Activated B cell treated with CpG ODN at 0.5 μM for 24 hours (primary cell): ENCODE results near the gene TNPO2. TPM values are rescaled to one million over a fixed set of nuclear protein-coding genes. Genes with fewer than 3 reads are reported as not detected.
"Not testable (repeated sequence)": the region's sequence is repeated elsewhere in the genome, so short reads cannot be mapped to it uniquely, and the experiment has no call there.

ENCODE experiments used
- ATAC-seq: fragments of 200-7000 bp; cut with Tn5 transposase; one replicate; pipeline ENCODE4 v1.10.0; 2021; ENCODE audit warnings: low read depth, mild to moderate bottlenecking, moderate library complexity
- CTCF ChIA-PET: fragments of 350-600 bp; sonication (Branson Sonifier 250); formaldehyde crosslinking; loops from one replicate; lab custom pipeline; 2021; ENCODE audit warnings: antibody characterized with exemption; lab: Charles Lee
- POLR2A ChIA-PET: fragments of 350-600 bp; sonication (Branson Sonifier 250); formaldehyde crosslinking; loops from one replicate; lab custom pipeline; 2021; ENCODE audit warnings: antibody characterized with exemption; lab: Charles Lee
- DNase-seq: peaks from one replicate; pipeline ENCODE4 v3.0.0; 2022
- H3K27ac Mint-ChIP-seq: one replicate; pipeline ENCODE4 v1.8.0; 2020; ENCODE audit warnings: mixed read lengths
- H3K27me3 Mint-ChIP-seq: one replicate; pipeline ENCODE4 v1.8.0; 2021; ENCODE audit warnings: mixed read lengths
- H3K36me3 Mint-ChIP-seq: one replicate; pipeline ENCODE4 v1.8.0; 2021; ENCODE audit warnings: low read depth, mixed read lengths
- H3K4me1 Mint-ChIP-seq: one replicate; pipeline ENCODE4 v1.8.0; 2021; ENCODE audit warnings: mixed read lengths
- H3K4me3 Mint-ChIP-seq: one replicate; pipeline ENCODE4 v1.8.0; 2020; ENCODE audit warnings: mild to moderate bottlenecking, mixed read lengths
- H3K9me3 Mint-ChIP-seq: one replicate; pipeline ENCODE4 v1.8.0; 2020; ENCODE audit warnings: mixed read lengths
- CTCF ChIP-seq: fragments of 200-600 bp; IDR thresholded peaks from one replicate; pipeline ENCODE4 v1.8.0; 2022; ENCODE audit warnings: antibody characterized with exemption, mild to moderate bottlenecking
- intact Hi-C: fragments of 100-400 bp; cut with micrococcal nuclease; formaldehyde crosslinking; loops from one replicate; pipeline ENCODE4 v1.15.1; 2024
- total RNA-seq: library from RNA; stranded (reverse); gene quantifications from 2 replicates; pipeline ENCODE4 v1.2.3, GENCODE V29; 2022

The TNPO2 gene
- total RNA-seq, 1 donor from 2014 or later, result 91.5 TPM

DNA sequence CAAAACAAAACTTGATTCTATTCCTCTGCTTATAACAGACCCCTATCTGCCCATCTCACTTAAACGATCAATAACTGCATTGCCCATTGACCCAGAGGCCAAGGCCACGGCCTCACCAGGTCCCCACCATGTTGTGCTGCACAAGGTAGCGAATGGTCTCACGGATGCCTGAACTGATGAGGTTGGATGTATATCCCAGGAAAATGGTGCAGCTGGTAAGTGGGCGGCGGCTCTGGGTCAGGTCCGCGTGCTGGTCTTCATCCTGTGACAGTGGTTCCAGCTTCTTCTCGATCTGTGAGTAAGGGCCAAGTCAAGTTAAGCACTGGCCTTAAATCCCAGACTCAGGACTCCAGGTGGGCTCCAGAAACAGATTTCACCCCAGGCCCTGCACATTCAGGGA lies 43.7 kb downstream of the TNPO2 start:
- DNase-seq (no peak), ATAC-seq (no peak)
- Mint-ChIP-seq H3K4me1 (peaks cover 25% of the 10 kb centered on the region), H3K4me3 (peak overlapping the region; percentile 35), H3K36me3 (peaks cover 54% of the 10 kb centered on the region), H3K27me3 (no peaks in the 10 kb centered on the region), H3K27ac (no peak overlapping the region), H3K9me3 (no peaks in the 10 kb centered on the region)
- intact Hi-C loops, result loop anchor here (5.0 kb wide), 1 partner anchor 42 kb away; the partner anchor contains the start of gene TNPO2
- no peak for TF ChIP-seq CTCF
- CTCF ChIA-PET, result interaction anchor here (1.1 kb wide), 1 partner anchor 116 kb away, joined by 3 read pairs; no protein-coding TSS in a partner anchor
- POLR2A ChIA-PET, result interaction anchor here (2.2 to 2.8 kb wide), 3 partner anchors 9 to 17 kb away, joined by 25 to 69 read pairs (median 51); partner anchors contain the start of genes FBXW9, MAN2B1 and WDR83

DNA sequence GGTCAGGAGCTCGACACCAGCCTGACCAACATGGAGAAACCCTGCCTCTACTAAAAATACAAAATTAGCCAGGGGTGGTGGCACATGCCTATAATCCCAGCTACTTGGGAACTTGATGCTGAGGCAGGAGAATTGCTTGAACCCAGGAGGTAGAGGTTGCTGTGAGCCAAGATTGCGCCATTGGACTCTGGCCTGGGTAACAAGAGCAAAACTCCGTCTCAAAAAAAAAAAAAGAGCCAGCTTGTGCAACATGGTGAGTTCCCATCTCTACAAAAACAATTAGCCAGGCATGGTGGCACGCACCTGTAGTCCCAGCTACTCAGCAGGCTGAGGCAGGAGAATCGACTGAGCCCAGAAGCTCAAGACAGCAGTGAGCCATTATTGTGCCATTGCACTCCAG lies 45.7 kb downstream of the TNPO2 start:
- Mint-ChIP-seq H3K4me1 (peaks cover 28% of the 10 kb centered on the region), H3K36me3 (peaks cover 72% of the 10 kb centered on the region)
- not testable (repeated sequence) for DNase-seq, H3K9me3 Mint-ChIP-seq, H3K27me3 Mint-ChIP-seq, H3K4me3 Mint-ChIP-seq, ATAC-seq, H3K27ac Mint-ChIP-seq
- intact Hi-C loops, result loop anchor here (5.0 kb wide), 1 partner anchor 476 kb away; no protein-coding TSS in a partner anchor
- ChIA-PET CTCF (interaction anchor here (0.9 to 9.7 kb wide), 2 partner anchors 8 to 116 kb away, joined by 3 to 67 read pairs; no protein-coding TSS in a partner anchor), POLR2A (interaction anchor here (0.7 to 1.3 kb wide), 5 partner anchors 16 to 287 kb away, joined by 3 to 8 read pairs (median 5); partner anchors contain the start of genes FBXW9 and GET3)

DNA sequence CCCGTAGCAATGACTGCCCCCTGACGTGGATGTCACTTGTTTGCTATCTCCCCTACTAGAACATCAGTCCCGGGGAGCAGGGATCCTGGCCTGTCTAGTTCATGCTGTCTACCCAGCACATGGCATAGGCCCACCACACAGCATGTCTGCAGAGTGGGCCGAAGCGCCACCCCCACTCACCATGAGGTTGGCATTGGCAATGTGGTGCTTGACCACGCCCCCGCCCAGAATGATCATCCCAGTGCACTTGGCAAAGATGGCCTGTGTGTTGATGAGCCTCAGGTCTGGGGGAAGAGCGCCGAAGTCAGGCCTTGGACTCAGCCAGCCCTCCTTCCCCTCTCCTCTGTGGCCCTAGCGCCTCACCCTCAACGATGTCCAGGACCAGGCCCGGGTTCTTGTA lies 46.8 kb downstream of the TNPO2 start:
- peaks cover 81% of the 10 kb centered on the region for H3K36me3 Mint-ChIP-seq
- no peak for TF ChIP-seq CTCF
- H3K4me1 Mint-ChIP-seq, result peaks cover 30% of the 10 kb centered on the region
- no peaks in the 10 kb centered on the region for H3K27me3 Mint-ChIP-seq
- H3K27ac Mint-ChIP-seq, result no peak overlapping the region
- intact Hi-C loops, result loop anchor here (1.0 to 5.0 kb wide), 4 partner anchors 19 to 475 kb away; partner anchors contain the start of gene FBXW9
- DNase-seq, result no peak
- ChIA-PET CTCF (interaction anchor here (0.5 to 9.7 kb wide), 11 partner anchors 9 to 746 kb away, joined by 3 to 67 read pairs (median 3); partner anchors contain the start of genes ZNF490 and ZNF791), POLR2A (interaction anchor here (0.6 to 1.4 kb wide), 4 partner anchors 10 to 384 kb away, joined by 3 to 7 read pairs (median 4); partner anchors contain the start of genes MAN2B1, TRIR and WDR83)
- no peaks in the 10 kb centered on the region for H3K9me3 Mint-ChIP-seq
- no peak for ATAC-seq
- no peak overlapping the region for H3K4me3 Mint-ChIP-seq

DNA sequence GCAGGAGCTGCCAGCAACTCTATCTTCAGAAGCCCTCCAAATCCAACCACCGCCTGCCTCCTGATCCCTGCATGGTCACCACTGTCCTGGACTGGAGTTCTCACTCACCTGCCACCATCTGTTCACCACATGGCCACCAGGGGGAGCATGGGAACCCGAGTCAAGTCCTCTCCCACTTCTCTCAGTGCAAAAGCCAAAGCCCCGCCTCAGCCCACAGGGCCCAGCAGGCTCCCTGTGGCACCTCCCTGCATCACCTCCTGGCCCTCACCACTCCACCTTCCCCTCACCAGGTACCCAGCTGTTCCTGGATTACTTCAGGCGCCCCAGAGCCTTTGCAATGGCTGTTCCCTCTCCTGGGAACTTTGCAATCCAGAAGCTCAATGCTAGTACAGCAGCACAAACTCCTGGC lies 47.3 kb downstream of the TNPO2 start:
- peaks cover 80% of the 10 kb centered on the region for H3K36me3 Mint-ChIP-seq
- POLR2A ChIA-PET, result interaction anchor here (0.9 to 1.4 kb wide), 3 partner anchors 10 to 120 kb away, joined by 3 to 6 read pairs (median 3); partner anchors contain the start of genes MAN2B1, TRIR and WDR83
- DNase-seq, result peak; percentile 77

GRCh38 chr19:12675940-12676339 lies 47.8 kb downstream of the TNPO2 start:
- Mint-ChIP-seq H3K36me3 (peaks cover 76% of the 10 kb centered on the region), H3K9me3 (no peaks in the 10 kb centered on the region), H3K4me3 (no peak overlapping the region), H3K27me3 (no peaks in the 10 kb centered on the region), H3K27ac (no peak overlapping the region), H3K4me1 (peaks cover 27% of the 10 kb centered on the region)
- intact Hi-C loops, result loop anchor here (1.0 to 5.0 kb wide), 4 partner anchors 20 to 474 kb away; partner anchors contain the start of gene FBXW9
- no peak for DNase-seq
- POLR2A ChIA-PET, result interaction anchor here (1.0 to 1.4 kb wide), 2 partner anchors 9 to 120 kb away, joined by 3 to 6 read pairs; partner anchors contain the start of genes MAN2B1 and WDR83
- ATAC-seq, result no peak
- CTCF ChIA-PET, result interaction anchor here (0.9 to 9.7 kb wide), 5 partner anchors 60 to 172 kb away, joined by 3 to 67 read pairs (median 5); no protein-coding TSS in a partner anchor
- TF ChIP-seq CTCF, result no peak

More for the DNA sequence above, 47.3 kb downstream of the TNPO2 start:
- peak overlapping the region; percentile 50 for H3K27ac Mint-ChIP-seq
- no peaks in the 10 kb centered on the region for H3K27me3 Mint-ChIP-seq
- CTCF ChIA-PET, result interaction anchor here (0.6 to 9.7 kb wide), 9 partner anchors 58 to 385 kb away, joined by 3 to 67 read pairs (median 4); partner anchors contain the start of genes ZNF490 and ZNF791
- H3K9me3 Mint-ChIP-seq, result no peaks in the 10 kb centered on the region
- H3K4me3 Mint-ChIP-seq, result no peak overlapping the region
- intact Hi-C loops, result loop anchor here (1.0 to 5.0 kb wide), 4 partner anchors 20 to 474 kb away; partner anchors contain the start of gene FBXW9
- TF ChIP-seq CTCF, result no peak
- ATAC-seq, result peak; percentile 45
- peaks cover 32% of the 10 kb centered on the region for H3K4me1 Mint-ChIP-seq
